Mesendoderm (in vitro differentiated cells): ENCODE results near the gene GIMAP8.
"Not testable (repeated sequence)": the region's sequence is repeated elsewhere in the genome, so short reads cannot be mapped to it uniquely, and the experiment has no call there.

Experiments
- DNase-seq: peaks from one replicate; pipeline ENCODE4 v3.0.0; 2013
- H2AK5ac ChIP-seq: 2 replicates; pipeline ENCODE4 v1.6.1; 2013; ENCODE audit warnings: low read length, inconsistent platforms
- H2BK120ac ChIP-seq: 2 replicates; pipeline ENCODE4 v1.6.1; 2013; ENCODE audit warnings: low read depth, mild to moderate bottlenecking, low read length, moderate library complexity, mixed read lengths
- H2BK15ac ChIP-seq: replicated peaks from 2 replicates; pipeline ENCODE4 v1.6.1; 2013; ENCODE audit warnings: low read depth, mild to moderate bottlenecking, moderate library complexity
- H2BK5ac ChIP-seq: 2 replicates; pipeline ENCODE4 v1.6.1; 2013; ENCODE audit warnings: low read length, inconsistent platforms
- H3K18ac ChIP-seq: 2 replicates; pipeline ENCODE4 v1.6.1; 2013; ENCODE audit warnings: mild to moderate bottlenecking, low read length, mixed read lengths
- H3K23ac ChIP-seq: one replicate; pipeline ENCODE4 v1.6.1; 2013; ENCODE audit warnings: low read length
- H3K27ac ChIP-seq: 2 replicates; pipeline ENCODE4 v1.5.1; 2013; ENCODE audit warnings: low read depth, mild to moderate bottlenecking, inconsistent platforms, low read length, moderate library complexity
- H3K27me3 ChIP-seq: 2 replicates; pipeline ENCODE4 v1.6.1; 2013; ENCODE audit warnings: low read length, control low read depth, mild to moderate bottlenecking, inconsistent platforms; ENCODE audit not compliant: insufficient read depth, poor library complexity
- H3K36me3 ChIP-seq: 2 replicates; pipeline ENCODE4 v1.6.1; 2013; ENCODE audit warnings: low read length, inconsistent platforms; ENCODE audit not compliant: control insufficient read depth, insufficient read depth
- H3K4ac ChIP-seq: one replicate; pipeline ENCODE4 v1.6.1; 2013; ENCODE audit warnings: low read depth, mild to moderate bottlenecking, low read length, moderate library complexity
- H3K4me1 ChIP-seq: 2 replicates; pipeline ENCODE4 v1.6.1; 2013; ENCODE audit warnings: low read depth, low read length, inconsistent platforms; ENCODE audit not compliant: control insufficient read depth
- H3K4me2 ChIP-seq: 2 replicates; pipeline ENCODE4 v1.6.1; 2013; ENCODE audit warnings: low read length
- H3K4me3 ChIP-seq: 2 replicates; pipeline ENCODE4 v1.5.1; 2013; ENCODE audit warnings: mild to moderate bottlenecking, low read length
- H3K56ac ChIP-seq: one replicate; pipeline ENCODE4 v1.6.1; 2013; ENCODE audit warnings: low read length
- H3K79me1 ChIP-seq: 2 replicates; pipeline ENCODE4 v1.6.1; 2013; ENCODE audit warnings: low read length, inconsistent platforms
- H3K79me2 ChIP-seq: 2 replicates; pipeline ENCODE4 v1.6.1; 2013; ENCODE audit warnings: mild to moderate bottlenecking, low read length; ENCODE audit not compliant: control insufficient read depth, insufficient read depth
- H3K9ac ChIP-seq: 2 replicates; pipeline ENCODE4 v1.6.1; 2013; ENCODE audit warnings: low read length, inconsistent platforms
- H4K5ac ChIP-seq: one replicate; pipeline ENCODE4 v1.6.1; 2013; ENCODE audit warnings: low read length
- H4K8ac ChIP-seq: one replicate; pipeline ENCODE4 v1.6.1; 2013; ENCODE audit warnings: low read depth, mild to moderate bottlenecking, control low read depth, low read length, moderate library complexity
- WGBS: extraction: QIAGEN DNeasy Blood & Tissue Kit; methylation state at CpG from one replicate; pipeline ENCODE4 v1.1.7; 2013; ENCODE audit warnings: low lambda C conversion rate, missing lambda C conversion rate; ENCODE audit not compliant: insufficient coverage; ENCODE audit errors: extremely low coverage; 5-methylcytosine and 5-hydroxymethylcytosine counted together

GIMAP8 gene

DNA sequence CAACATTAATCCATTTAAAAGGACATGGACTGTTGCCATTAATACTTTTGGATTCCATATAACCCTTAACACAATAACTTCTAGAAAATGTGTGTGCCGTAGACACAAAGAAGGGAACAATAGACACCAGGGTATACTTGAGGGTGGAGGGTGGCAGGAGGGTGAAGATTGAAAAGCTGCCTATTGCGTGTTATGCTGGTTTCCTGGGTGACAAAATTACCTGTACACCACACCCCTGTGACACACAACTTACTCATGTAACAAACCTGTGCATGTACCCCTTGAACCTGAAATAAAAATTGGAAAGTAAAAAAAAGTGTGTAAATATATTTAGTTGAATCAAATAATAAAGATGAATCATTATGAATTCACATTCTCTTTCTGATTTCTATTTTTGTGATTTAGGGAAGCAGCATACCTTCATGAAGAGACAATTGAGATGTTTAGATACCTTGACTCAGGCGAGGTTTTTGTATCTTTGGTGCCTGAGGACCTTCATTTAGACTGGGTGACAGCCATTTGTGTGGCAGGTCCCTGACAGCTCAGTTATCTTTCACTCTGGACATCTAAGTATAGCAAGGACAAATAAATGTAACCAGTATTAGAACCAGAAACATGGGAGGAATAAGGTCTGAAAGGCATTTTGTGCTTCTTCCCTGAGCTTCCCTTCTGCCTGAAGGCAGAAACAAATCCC is 28.7 kb downstream of the GIMAP8 start:
- Histone ChIP-seq H3K27me3 (no peaks in the 10 kb centered on the region), H3K56ac (no peak overlapping the region), H2AK5ac (no peak overlapping the region), H4K5ac (no peak overlapping the region), H3K79me1 (no peaks in the 10 kb centered on the region), H3K18ac (no peak overlapping the region), H4K8ac (no peak overlapping the region), H3K4me3 (no peak overlapping the region), H3K27ac (no peak overlapping the region), H3K4me2 (no peak overlapping the region), H2BK120ac (no peak overlapping the region), H3K4me1 (no peaks in the 10 kb centered on the region), H3K79me2 (no peaks in the 10 kb centered on the region), H2BK5ac (no peak overlapping the region), H2BK15ac (no peak overlapping the region), H3K23ac (no peak overlapping the region), H3K36me3 (no peaks in the 10 kb centered on the region), H3K4ac (no peak overlapping the region), H3K9ac (no peak overlapping the region)
- DNase-seq = no peak
- no CpG with 5 or more reads among the region's 3 CpGs for WGBS

DNA sequence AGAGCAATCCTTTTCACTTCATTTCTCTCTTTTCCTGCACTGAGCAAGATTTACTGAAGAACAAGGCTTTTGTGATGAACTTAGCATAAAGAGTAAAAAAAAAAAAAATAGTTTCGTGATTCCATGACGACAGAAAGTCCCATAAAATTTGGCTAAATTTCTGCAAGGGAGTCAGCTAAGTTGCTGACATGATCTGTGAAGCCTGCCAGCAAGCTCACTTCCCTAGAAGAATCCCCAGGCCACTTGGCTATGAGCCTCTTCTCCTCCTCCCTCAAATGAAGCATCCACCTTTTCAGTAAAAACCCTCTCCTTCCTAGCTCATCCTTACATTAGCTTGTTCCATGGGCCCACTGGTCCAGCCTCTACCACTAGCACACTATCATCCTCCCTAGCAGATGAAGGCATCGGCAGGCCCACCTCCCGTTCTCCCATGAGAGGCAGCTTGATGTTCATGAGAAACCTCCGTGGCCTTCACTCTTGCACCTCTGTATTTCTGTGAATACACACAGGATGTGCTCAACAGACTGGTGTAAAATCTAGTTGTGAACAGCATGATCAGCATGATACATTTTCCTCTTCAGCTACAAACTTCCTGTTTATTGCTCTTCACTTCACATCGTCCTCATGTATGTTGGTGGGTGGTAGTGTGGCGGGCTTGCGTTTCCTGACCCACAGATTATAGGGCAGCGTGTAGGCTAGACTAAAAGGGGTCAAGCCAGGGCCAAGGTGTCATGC is 30.9 kb downstream of the GIMAP8 start:
- no peak overlapping the region for H3K9ac ChIP-seq

DNA sequence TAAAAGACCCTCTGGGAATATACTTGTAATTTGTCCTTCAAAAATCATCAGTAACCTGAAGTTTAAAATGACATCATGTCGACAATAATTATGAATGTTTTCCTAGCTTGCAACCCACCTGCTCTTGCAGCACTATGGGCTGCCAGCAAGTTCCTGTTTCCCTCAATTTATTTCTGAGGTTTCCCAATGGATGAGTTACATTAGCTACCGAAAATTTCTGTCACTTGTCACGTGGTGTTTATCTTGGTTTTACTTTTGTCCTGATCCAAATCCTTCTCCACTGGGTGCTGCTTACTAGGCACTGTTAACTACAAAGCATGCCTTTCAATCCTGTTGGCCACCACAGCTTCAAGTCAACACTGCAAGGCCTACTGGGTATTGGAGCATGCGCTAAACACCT is 31.5 kb downstream of the GIMAP8 start:
- Histone ChIP-seq H3K9ac (no peak overlapping the region), H2BK120ac (no peak overlapping the region), H3K18ac (no peak overlapping the region), H3K4ac (no peak overlapping the region), H3K27ac (no peak overlapping the region), H2BK5ac (no peak overlapping the region), H3K4me1 (no peaks in the 10 kb centered on the region), H3K79me2 (no peaks in the 10 kb centered on the region), H3K56ac (no peak overlapping the region), H4K8ac (no peak overlapping the region), H3K4me2 (no peak overlapping the region), H3K4me3 (no peak overlapping the region), H2BK15ac (no peak overlapping the region), H4K5ac (no peak overlapping the region), H3K36me3 (no peaks in the 10 kb centered on the region), H2AK5ac (no peak overlapping the region), H3K79me1 (no peaks in the 10 kb centered on the region), H3K27me3 (no peaks in the 10 kb centered on the region), H3K23ac (no peak overlapping the region)
- no peak for DNase-seq
- no CpG with 5 or more reads among the region's 4 CpGs for WGBS

More for the DNA sequence above, 30.9 kb downstream of the GIMAP8 start:
- Histone ChIP-seq H2BK120ac (no peak overlapping the region), H3K79me1 (no peaks in the 10 kb centered on the region), H3K4me2 (no peak overlapping the region), H3K4ac (no peak overlapping the region), H2BK15ac (no peak overlapping the region), H3K79me2 (no peaks in the 10 kb centered on the region), H4K5ac (no peak overlapping the region), H4K8ac (no peak overlapping the region), H3K27me3 (no peaks in the 10 kb centered on the region), H3K4me1 (no peaks in the 10 kb centered on the region), H3K36me3 (no peaks in the 10 kb centered on the region), H3K23ac (no peak overlapping the region), H2AK5ac (no peak overlapping the region), H3K4me3 (no peak overlapping the region), H3K18ac (no peak overlapping the region), H3K27ac (no peak overlapping the region), H2BK5ac (no peak overlapping the region), H3K56ac (no peak overlapping the region)
- no peak for DNase-seq
- no CpG with 5 or more reads among the region's 9 CpGs for WGBS

DNA sequence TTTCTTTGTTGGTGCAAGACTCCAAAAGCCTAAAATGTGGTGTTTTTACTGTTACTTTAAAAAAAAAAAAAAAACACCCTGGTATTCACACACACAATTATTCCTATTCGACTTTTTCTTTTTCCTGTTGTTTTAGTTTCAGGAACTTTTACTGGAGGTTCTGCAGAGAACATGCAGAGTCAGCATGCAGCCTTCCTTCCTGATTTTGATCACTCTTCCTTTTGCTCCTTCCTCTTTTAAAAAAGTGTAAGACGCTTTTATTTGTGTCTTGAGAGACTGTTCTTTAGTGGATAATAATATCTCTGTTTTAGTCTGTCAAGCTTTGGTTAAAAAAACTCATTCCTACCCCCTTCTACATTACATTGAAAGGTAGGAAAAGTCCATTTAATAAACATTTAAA is 33.1 kb downstream of the GIMAP8 start:
- not testable (repeated sequence) for H3K27me3 ChIP-seq, H3K4me2 ChIP-seq, H3K79me1 ChIP-seq, H3K27ac ChIP-seq, H3K9ac ChIP-seq, H3K18ac ChIP-seq, H3K4ac ChIP-seq, H4K5ac ChIP-seq, H3K79me2 ChIP-seq, H2BK15ac ChIP-seq, H3K23ac ChIP-seq, H2BK5ac ChIP-seq, H3K56ac ChIP-seq, H3K4me1 ChIP-seq, H2BK120ac ChIP-seq, DNase-seq, H3K36me3 ChIP-seq, H3K4me3 ChIP-seq, H2AK5ac ChIP-seq, H4K8ac ChIP-seq
- WGBS = no CpG with 5 or more reads among the region's 2 CpGs

DNA sequence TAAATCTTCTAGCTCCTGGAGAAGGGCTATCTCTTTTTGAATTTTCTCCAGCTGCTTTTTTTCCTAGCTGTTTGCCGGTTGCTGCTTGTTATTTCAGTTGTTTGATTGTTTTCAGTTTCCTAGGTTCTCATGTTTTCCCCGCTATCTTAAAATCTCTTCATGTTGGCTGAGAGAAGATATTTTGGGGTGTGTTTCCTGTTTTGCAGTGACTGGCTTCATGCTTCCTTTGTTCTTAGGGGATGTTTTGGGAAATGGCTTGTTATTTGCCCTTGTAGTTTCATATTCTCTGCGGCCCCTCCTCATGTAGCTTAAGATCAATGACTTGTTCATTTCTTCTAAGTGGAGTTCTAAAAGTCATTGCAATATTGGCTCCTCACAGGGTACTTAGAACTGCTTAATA is 33.6 kb downstream of the GIMAP8 start:
- H4K5ac ChIP-seq, H2BK120ac ChIP-seq, H3K79me1 ChIP-seq, H4K8ac ChIP-seq, H3K4me1 ChIP-seq, H2BK15ac ChIP-seq, H3K9ac ChIP-seq, H3K18ac ChIP-seq, H2AK5ac ChIP-seq, H3K27me3 ChIP-seq, H3K4me2 ChIP-seq, DNase-seq, H3K4me3 ChIP-seq, H3K27ac ChIP-seq, H3K56ac ChIP-seq, H2BK5ac ChIP-seq, H3K4ac ChIP-seq, H3K23ac ChIP-seq, H3K79me2 ChIP-seq, H3K36me3 ChIP-seq: not testable (repeated sequence)
- WGBS = no CpG with 5 or more reads among the region's 3 CpGs
